SU-DHL-6 (cell line): ENCODE data around the gene ZRANB2.

Experiments
- CTCF ChIP-seq: fragments of 200-600 bp; sonication (generic); IDR thresholded peaks from one replicate; pipeline ENCODE4 v1.5.1; 2017; ENCODE audit warnings: antibody characterized with exemption, mild to moderate bottlenecking, low read length, moderate library complexity; ENCODE audit not compliant: insufficient read depth, poor library complexity, severe bottlenecking
- EZH2phosphoT487 ChIP-seq: fragments of 200-600 bp; sonication (generic), shearing (Covaris generic); conservative IDR thresholded peaks from 2 replicates; pipeline ENCODE4 v1.6.1; 2018; ENCODE audit warnings: mild to moderate bottlenecking, antibody characterized with exemption, low read length, moderate library complexity, mixed read lengths

GRCh38 chr1:71094913-71095312, 14.1 kb upstream of the ZRANB2 start:
- TF ChIP-seq CTCF, result no peak
- TF ChIP-seq EZH2phosphoT487, result no peak
